GM18868 (cell line): ENCODE measurements around the gene MELK.

Source experiments
- ATAC-seq: cut with Tn5 transposase; IDR thresholded peaks from one replicate; pipeline ENCODE4 v1.9.1; 2021; ENCODE audit warnings: mild to moderate bottlenecking, moderate library complexity; ENCODE audit not compliant: unreplicated experiment

MELK gene

DNA sequence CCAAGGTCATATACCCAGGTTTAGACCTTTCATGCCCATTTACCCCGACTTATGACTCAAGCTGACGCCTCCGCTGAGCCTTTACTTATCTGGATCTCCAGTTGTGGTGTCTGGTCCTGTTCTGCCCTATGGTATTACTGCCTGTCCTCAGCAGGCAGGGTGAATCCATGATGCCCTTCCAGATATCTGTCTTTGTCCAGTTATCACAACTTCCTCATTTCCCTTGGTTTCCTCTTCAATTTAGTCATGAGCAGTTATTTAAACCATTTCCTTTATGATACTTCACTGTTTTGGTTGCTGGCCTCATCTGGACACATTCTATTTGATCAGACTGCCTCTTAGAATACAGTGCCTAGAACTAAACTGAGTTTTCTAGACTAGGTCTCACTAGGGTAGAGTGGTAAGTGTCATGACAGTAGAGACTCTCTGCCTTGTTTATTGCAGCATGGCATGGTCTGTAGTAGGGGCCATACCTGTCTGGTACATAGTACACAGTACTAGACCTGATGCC, 93.3 kb downstream of the MELK start:
- ATAC-seq = peak; percentile 73

DNA sequence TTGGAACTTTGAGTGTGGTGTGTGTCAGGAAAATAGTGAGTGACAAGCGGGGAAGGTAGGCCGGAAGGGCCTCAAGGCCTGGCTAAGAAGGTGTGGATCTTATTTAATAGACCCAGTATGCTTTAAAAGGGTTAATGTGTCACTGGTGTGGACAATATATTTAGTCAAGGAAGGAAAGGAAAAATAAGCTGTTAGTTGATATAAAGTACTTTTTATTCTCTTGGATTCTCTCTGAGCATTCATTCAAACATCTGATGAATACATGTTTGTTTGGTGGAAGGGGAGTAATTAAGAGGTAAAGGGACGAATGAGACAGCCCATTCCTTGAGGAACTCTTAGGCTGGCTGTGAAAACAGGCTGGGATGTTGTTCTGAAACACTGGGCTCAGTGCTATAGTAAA, 98.9 kb downstream of the MELK start:
- ATAC-seq = no peak

DNA sequence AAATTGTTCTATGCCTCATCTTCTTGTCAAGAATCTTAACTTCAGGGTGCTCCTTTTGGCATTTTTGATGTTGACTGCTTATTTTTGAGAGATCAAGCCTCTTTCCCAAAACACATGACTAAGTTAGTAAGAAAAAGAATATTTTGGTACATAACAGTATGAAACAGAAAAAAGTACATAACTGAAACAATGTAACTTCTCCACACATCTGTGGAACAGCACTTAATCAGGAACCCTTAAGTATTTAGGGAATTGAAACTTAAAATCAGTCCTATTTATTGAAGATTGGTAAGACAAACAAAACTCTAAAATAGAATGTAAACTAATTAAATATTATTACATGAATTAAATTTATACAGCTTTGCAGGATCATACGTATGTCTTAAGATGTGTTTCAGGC, 103.4 kb downstream of the MELK start:
- no peak for ATAC-seq

DNA sequence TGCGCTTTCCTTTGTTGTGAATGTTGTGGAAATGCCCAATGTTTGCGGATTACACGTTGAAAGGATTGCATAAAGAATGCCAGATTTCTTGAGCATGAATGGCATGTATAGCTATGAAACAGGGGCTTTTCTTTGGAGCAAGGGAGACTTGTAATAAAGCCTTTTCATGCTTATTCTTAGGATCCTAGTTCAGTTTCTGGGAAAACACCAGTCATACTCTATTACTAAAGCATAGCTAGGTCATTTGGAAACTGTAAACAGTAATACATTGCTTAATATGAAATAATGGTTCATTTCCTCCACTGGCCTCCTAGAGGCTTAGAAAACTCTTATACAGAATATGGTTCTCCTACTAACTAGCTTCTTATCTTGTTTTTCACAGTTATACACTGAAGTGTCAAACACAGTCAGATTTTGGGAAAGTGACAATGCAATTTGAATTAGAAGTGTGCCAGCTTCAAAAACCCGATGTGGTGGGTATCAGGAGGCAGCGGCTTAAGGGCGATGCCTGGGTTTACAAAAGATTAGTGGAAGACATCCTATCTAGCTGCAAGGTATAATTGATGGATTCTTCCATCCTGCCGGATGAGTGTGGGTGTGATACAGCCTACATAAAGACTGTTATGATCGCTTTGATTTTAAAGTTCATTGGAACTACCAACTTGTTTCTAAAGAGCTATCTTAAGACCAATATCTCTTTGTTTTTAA, 104.2 kb downstream of the MELK start:
- no peak for ATAC-seq

DNA sequence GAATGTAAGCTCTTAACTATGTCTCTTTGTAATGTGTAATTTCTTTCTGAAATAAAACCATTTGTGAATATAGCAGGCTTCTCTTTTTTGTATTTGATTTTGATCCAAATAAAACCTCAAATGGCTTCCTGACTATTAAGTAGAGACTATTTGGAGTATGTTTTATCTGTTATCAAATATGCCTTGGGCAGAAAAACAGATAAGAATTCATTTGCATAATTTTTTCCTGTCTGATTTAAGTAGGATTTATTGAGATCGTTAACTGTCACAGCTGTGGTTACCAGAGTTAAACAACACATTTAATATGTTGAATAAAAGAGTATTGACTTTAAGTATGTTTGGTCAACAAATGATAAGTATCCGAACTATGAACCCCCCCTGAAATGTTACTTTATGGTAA, 104.9 kb downstream of the MELK start:
- ATAC-seq = no peak

DNA sequence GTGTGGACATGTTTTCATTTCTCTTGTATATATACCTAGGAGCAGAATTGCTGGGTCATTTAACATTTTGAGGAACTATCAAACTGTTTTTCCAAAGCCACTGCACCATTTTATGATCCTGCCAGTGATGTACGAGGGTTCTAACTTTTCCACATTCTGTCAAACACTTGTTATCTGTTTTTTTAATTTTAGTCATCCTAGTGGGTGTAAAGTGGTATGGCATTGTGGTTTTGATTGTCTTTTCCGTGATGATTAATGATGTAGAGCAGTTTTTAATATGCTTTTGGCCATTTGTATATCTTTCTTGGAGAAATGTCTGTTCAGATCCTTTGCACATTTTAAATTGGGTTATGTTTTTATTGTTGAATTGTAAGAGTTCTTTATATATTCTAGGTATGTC, 107.0 kb downstream of the MELK start:
- ATAC-seq = no peak

DNA sequence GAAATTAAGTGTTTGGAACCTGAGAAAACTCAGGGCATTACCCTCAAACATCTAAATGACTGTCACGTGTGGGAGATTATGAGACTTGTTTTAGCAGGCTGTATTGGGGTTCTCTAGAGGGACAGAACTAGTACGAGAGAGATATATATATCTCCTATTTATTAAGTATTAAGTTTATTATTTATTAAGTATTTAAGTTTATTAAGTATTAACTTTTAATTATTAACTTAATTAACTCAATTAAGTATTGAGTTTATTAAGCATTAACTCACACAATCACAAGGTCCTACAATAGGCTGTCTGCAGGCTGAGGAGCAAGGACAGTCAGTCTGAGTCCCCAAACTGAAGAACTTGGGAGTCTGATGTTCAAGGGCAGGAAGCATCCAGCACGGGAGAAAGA, 113.8 kb downstream of the MELK start:
- ATAC-seq = no peak

DNA sequence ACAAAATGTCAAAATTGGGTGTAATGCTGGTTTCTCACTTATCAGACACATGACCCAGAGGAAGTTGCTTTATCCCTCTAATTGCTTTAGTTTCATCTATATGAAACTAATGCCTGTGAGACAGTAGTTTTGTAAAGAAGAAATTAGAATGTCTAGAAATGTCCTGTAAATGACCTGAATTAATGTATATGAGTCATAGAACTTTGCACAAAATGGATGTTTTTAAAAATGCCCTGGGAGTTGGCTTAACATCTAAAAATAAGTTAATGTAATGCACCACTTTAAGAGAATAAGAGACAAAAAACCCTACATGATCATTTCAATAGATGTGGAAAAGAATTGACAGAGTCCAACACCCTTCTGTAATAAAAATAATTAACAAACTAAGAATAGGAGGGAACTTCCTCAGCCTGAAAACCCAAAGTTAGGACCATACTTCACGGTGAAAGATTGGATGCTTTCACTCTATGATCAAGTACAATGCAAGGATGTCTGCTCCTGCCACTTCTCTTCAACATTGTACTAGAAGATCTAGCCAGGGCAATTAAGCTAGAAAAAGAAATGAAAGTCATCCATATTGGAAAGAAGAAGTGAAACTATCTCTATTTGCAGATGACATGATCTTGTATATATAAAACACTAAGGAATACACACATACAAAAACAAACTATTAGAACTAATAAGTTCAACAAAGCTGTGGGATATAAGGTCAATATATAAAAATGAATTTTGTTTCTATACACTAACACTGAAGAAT, 117.9 kb downstream of the MELK start:
- ATAC-seq = peak; percentile 69

DNA sequence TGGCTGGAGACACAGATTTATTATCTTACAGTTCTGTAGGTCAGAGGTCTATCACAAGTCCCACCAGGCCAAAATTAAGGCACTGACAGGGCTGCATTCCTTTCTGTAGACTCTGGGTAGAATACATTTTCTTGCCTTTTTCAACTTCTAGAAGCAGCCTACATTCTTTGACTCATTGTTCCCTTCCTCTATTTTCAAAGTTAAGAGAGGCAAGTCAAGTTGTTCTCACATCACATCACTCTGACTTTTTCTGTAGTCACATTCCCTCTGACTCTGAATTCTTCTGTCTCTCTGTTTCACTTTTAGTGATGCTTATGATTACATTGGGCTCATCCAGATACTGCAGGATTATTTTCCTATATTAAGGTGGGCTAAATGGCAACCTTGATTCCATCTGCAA, 119.0 kb downstream of the MELK start:
- ATAC-seq = no peak

DNA sequence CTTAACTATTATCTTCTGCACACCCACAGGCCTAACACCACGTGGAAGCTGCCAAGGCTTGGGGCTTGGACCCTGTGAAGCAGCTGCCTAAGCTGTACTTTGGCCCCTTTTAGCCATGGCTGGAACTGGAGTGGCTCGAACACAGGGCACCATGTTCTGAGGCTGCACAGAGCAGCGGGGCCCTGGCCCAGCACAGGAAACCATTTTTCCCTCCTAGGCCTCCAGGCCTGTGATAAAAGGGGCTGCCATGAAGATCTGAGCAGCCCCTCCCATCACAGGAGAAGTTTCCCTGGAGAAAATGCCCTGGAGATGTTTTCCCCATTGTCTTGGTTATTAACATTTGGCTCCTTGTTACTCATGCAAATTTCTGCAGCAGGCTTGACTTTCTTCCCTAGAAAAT, 126.3 kb downstream of the MELK start:
- ATAC-seq = no peak

DNA sequence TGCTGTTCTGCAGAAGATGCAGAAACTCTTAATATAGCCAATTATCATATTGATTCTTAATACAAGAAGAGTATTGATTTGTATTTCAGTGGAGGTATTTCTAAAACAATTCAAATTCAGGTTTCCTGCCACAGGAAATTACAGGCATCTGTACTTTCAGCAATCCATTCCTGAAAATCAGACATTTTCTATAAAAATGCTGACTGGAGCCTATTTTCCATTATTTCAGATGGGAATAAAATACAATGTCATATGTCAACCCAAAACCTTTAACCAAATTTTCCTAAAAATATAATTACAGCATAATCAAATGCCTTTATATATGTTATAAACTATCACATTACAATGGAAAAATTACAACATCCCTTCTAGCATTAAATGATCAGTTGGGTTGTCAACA, 131.5 kb downstream of the MELK start:
- no peak for ATAC-seq

DNA sequence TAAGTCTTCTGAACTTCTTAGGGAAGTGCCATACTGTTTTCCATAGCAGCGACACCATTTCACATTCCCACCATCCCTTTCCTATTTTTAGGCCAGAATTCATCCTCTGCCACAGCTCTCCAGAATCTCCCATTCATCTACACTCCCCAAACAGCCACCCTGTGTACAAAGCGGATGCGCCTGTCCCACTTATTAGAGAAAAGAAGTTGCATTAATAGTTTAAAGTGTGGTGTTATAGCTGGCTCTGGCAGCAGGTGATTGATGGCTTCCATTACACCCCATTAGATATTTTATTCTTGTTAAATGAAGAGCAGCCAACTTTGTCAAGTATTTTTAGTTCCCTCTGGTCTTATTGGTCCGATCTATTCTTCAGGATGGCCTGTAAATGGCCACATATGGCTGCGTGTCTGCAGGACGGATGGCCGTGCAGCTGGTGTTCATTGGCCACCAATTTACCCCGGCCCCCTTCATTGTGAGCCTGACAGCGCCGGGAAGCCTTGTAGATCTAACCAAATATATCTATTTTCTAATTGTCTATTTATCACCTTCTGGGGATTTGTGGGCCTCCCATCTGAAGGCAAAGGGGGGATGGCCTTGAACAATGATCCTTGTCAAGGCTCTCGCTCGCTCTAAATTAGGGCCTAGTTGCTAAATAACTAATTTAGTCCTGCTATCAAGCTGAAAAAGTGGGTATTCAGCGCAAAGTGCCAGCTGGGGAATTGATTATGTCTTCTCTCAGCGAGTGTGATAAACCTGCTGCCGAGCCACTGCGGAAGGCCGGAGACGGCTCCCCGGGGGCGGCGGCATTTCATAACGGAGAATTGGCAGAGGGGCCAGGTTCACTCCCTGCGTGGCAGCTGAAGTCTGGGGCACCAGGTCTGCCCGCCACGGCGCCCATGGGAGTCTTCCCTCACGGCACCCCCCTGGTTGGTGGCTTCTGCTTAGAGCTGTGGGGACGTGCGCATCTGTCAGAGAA, 141.1 kb downstream of the MELK start:
- ATAC-seq = no peak

DNA sequence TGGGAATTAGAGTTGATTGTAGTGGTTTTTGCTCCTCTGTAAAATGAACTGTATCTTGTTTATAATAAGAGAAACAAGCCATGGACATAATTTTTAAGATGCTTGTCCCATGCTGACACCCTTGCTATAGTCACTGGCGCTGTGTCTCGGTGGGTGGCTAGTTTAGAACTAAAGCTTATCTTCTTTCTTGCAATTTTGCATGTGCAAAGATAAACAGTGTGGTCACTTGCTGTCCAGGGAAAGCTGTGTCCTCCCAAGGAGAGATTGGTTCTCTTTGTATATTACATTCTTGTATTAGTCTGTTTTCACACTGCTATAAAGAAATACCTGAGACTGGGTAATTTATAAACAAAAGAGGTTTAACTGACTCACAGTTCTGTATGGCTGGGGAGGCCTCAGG, 143.8 kb downstream of the MELK start:
- no peak for ATAC-seq

DNA sequence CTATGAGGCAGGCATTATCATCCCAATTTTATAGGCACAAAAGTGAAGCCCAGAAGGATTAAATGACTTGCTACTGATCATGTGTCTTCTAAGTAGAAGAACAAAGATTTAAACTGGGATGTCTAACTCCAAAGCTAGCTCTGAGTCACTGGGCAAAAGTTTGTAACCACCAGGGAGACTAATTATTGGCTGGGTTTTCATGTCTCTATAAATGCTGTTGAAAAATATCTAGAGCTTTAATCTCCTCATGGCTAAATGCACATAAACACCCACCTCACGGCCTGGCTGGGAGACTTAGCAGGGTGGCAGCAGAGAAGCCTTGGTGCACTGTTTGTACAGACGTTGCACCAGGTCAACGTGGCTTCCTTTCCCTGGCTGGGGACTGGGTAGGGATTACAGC, 144.6 kb downstream of the MELK start:
- no peak for ATAC-seq

DNA sequence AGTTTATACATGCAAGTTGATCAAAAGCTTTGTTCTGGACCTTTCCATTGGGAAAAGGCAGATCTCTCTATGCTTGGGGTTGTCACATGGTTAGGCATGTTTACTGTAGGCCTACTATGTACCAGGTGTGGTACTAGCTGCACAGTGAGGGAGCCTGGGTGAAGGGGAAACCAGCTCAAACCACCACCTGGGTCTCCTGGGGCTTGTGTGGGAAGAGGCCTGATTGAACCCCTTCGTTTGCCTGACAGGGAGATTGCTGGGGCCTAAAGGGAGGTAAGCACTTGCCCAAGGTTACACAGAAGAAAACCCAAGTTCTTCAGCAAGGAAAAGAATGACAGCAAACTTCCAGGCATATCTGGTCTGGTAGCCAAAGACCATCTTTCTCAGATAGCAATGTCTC, 145.9 kb downstream of the MELK start:
- ATAC-seq = no peak

DNA sequence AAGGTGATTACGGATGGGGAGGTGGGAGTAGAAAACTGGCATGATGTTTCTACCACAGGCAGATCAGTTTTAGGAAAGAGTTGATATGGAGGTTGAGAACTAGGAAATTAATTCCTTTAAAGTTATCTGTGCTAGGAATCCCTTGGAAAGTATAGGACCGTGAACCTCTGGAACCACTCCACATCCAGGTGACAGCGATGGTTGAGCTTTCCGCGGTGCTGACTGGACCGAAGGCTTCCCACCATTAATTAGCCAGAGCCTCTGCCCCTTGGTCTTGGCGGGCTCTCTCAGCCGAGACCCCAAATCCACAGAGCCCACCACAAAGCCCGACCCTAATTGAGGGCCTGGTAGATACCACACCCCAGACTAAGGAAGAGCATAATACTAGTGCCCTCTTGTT, 147.3 kb downstream of the MELK start:
- no peak for ATAC-seq

DNA sequence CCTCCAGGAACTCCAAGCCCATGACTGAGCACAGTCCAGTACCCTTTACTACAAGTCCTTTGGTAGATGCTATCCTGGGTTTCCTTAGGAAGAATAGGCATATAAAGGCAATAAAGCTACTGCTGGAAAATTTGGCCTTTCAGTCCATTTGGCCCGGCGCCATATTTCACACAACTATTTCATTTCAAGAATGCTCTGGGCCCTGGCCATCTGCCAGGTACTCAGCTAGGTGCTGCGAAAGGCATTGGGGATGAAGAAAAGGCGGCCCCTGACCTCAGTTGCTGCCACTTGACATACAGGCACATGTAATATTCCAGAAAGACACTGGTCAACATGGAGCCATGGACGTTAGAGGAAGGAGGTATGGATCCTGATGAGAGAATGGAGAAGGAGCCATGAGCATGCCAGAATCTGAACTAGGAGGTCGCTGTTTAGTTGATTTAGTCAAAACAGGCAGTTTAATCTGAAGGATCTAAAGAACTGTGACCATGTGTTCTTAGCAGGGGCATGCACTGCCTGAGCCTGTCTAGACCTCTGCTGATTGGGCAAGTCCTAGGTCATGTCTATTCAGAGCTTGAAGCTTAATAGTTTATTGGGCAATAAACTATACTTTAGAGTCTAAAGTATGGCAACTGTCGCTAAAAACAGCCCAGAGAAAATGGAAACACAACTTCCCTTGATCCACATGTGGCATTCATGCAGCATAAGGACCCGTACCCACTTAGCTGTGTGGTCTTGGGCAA, 149.3 kb downstream of the MELK start:
- ATAC-seq = no peak

DNA sequence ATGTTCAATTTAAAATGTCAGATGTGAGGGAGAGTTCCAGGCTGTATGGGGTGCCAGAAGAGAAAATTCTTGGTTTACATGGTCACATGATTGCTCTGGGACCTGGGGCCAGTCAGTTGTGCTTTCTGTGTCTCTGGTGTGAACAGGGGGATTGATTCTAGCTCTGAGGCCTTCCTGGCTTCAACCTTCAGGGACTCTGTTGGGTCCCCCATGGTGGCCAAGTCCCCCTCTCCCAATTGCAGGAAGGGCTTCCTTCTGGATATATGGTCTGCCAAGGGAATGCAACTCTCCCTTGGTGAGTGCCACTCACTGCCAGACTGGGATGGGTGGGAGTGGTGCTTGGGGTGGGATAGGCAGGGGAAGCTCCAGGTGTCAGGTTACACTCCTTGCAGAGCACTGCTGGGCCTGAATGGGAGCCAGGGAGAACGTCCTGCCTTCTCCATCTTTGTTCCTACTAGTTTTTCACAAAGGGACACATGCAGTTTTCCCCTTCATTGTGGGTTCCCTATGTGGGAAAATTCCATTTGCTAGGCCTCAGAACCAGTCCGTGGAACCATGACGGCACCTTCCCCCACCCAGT, 153.2 kb downstream of the MELK start:
- no peak for ATAC-seq
